CD4-positive, alpha-beta T cell treated with Interferon gamma for 1 hour (primary cell): ENCODE results near the gene APBA2.

Experiments used
- DNase-seq: peaks from one replicate; pipeline ENCODE4 v3.0.0-alpha.2; 2020

Gene APBA2

DNA sequence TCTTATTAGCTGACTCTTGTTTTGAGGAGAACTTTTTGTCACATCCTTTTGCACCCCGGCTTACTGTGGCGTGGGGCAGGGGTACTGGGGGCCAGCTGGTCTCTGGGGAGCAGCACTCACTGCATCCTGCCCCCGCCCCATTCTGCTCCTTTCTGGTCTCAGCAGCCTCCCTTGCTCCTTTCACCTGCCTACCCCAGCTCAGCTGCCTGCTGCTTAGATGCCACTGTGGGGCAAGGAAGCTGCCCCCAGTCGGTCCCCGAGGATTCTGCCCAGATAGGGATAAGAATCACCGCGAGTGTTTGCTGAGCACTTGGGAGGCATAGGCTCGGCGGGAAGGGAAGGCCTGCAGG lies 32.0 kb downstream of the APBA2 start:
- DNase-seq: no peak

DNA sequence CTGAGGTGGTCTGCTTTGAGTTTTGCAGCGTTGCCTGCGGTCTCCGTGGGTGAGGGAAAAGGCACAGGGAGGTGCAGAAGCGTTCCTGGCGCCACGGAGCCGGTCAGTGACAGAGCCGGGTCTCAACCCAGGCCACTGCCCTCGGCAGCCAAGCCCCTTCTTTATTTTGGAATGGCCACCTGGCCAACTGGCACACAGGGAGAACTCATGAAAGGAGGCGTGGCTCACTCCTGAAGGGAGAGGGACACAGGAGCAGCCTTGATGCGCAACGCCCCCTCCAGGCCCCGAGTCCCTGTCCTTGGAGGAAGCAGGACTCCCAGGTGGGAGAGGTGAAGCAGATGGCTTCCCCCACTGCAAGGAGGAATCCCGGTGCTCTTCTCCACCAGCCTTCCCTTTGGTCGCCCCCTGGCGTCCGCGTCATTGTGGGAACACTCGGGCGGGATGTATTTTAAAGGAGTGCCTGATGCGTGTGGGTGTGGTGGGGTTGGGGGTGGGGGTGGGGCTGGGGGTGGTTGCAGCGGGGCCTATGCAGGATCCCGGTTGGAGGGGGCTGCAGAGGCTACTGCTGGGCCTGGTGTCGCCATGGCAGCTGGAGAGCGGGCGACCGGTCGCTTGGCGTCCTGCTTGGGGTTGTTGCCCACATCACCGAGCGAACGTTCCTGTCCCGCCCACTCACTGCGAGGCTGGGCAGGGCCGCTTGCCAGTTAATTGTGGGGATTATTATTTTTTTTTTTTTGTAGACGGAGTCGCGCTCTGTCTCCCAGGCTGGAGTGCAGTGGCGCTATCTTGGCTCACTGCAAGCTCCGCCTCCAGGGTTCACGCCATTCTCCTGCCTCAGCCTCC lies 32.6 kb downstream of the APBA2 start:
- DNase-seq: no peak

DNA sequence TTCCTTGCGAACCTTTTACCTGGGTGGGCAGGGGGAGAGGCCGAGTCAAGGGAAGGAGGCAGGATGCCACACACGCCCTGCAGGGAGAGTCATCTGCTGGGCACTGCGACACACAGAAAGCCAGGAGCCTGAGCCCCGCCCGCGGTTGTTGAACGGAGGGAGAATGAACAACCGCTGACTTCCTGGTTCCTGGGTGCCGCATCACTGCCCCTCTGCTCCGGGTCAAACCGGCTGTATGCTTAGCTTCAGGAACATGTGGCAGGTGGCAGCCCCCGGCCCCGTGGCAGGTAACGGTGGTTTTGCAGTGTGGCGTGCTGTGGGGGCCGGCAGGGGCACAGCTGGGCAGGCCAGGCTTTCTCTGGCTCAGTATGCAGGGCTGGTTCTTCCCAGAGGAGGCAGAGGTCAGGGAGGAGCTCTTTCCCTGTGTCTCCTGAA lies 33.4 kb downstream of the APBA2 start:
- peak; percentile 14 for DNase-seq

DNA sequence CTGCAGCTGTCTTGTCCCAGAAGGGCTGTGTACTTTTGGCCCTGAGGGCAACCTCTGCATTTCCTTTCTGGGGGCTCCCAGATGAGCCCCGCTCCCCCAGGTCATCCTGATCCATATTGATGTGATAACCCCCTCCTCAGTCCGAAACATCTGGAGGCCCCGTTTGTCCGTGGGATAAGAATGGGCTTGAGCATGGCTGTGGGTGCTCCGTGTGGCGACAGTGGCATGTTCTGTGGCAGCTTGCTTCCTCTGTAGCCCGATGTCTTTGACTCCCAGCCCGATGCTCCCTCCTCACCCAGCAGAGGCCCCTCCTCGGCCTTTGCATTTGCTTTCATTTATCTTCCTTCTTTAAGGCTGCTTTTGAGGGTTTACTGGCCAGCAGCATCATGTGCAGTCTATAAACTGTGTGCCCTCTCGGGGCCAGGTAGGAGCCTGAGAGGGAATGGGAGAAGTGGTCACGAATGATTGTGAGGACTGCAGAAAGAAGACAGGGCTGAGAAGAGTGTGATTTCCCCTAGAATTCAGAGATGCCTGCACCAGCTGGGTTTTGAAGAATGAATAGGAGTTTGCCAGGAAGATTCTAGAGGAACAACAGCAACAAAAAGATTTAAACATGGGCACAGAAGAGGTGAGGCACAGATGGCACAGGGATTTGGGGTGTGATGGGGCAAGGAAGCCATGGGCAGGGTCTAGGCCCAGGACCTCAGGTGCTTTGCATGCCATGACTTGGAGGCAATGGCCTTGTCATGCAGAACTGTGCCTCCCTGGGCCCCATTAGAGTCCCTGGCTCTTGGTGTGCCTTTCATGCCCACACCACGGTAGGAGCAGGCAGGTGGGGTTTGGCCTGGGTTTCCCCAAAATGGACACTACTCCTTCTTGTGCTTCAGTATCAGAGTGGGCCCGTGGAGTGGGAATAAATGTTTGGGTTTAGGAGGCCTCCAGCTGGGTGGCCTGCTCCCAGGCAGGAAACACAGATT lies 34.2 kb downstream of the APBA2 start:
- no peak for DNase-seq

DNA sequence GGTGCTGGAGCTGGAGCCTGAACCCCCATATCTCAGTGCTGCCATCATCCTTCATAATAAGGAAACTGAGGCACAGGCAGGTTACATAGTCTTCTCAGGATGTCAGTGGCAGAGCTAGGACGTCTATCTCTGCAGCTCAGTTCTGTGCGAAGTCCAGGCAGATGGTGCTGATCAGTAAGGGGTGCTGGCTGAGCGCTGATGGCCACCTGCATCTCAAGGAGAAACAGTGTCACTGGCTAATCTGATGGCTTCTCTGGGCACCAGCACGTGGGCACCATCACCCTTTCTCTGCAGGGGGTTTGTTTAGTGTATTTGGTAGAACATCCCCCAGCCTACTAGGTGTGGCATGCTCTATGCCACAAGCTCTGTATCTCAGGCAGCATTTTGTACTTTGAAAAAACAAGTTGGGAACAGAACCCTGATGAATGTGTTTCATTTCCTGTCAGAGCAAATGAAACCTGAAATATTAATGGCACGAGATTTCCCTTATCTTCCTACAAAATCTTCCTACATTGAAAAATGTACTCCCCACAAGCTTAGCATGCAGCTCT lies 35.1 kb downstream of the APBA2 start:
- no peak for DNase-seq

DNA sequence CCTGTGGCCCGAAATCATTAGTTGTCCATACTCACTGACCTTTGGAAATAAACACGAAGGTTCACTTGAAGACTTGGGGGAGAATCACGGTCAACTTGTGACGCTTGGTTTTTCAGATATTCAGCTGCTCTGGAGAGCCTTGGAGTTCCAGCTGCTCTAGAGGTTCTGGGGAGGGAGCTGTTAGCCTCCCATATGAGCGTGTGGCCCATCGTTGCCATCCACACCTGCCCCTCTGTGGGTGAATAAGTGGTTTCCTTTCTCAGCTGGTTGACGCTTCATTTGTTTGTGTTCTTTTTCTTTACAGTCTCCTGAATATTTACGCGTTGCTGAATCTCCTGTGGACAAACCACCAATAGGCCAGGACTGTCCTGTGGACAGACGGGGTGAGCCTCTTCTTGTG lies 35.6 kb downstream of the APBA2 start:
- no peak for DNase-seq

DNA sequence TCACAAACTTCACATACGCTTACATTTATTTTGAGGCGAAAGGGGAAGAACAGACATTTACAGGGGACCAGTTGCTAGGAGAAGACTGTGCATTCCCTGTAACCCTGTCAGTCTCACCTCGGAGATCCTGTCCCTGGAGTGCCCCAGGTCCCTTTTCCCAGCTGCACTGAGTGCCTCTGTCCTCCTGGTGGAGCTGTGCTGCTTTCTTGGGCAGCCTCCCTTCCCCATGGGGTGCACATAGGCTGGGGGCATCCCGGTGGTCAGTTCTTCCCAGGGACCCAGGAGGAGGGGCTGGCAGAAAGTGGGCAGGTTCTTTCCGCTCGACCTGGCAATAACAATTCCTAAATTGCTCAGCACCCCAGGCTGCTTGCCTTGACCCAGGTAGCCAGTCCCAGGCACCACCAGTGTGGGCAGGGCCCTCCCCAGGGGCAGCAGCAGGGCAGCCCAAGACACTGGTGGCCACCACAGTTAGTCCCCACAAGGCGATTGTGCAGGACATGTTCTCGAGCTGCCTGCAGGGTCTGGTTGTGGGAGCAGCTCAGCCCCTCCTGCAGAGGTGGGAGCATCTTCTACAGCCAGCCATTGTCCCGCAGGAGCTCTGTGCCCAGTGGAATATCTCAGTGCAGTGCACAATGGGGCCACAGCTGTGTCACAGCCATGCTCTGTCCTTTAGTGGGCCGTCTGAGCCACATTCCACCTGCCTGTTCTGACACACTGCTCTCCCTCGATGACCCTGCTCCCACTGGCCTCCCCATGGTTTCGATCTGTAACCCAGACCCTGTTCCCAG lies 36.3 kb downstream of the APBA2 start:
- DNase-seq: no peak

DNA sequence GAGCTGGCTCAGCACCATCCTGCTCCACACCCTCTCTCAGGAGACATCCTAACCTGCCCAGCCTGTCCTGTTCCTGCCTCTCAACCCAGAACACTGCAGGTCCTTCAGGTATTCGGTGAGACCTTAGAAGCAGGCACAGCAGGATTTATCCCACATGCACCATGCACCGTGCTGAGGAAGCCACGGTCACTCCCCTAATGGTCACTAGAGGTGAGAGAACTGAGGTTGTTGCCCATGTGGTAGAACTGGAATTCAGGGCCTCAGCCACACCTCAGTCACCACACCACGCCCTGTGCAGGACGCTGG lies 36.9 kb downstream of the APBA2 start:
- DNase-seq: no peak

DNA sequence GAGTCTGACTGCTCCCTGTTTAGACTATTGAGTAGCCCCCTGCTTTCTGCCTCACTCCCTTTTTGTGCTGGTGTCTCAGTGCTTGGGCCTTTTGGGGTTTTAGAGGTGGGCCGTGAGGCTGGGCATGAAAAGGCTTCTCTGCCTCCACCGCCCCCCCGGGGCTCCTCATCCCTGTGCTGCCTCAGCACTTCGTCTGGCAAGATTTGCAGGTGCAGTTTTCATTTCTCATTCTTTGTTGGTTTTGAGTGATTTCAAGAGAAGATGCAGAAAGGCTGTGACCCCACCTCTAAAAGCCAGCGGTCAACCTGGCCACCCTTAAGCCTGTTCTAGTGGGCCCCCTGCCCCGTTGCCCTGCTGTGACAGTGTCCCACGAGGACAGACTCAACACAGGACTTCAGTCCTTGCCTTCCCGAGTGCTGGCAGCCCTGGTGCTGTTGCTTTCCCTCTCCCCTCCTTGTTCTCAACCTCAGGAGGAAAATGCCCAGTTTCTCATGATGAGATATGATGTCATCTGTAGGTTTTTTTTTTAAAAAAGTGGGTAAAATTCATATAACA lies 38.0 kb downstream of the APBA2 start:
- DNase-seq: no peak

DNA sequence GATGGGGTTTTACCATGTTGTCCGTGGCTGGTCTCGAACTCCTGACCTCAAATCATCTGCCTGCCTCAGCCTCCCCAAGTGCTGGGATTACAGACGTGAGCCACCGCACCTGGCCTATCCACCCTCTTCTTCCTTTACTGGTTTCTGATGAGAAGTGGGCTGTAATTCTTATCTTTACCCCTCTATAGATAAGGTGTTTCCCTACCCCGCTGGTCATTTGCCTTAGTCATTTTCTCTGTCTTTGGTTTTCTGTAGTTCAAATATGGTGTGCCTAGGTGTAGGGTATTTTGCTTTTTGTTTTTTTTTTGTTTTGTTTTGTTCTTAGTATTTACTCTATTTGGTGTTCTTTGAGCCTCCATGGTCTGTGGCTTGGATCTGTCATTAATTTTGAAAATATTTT lies 41.3 kb downstream of the APBA2 start:
- DNase-seq: no peak

DNA sequence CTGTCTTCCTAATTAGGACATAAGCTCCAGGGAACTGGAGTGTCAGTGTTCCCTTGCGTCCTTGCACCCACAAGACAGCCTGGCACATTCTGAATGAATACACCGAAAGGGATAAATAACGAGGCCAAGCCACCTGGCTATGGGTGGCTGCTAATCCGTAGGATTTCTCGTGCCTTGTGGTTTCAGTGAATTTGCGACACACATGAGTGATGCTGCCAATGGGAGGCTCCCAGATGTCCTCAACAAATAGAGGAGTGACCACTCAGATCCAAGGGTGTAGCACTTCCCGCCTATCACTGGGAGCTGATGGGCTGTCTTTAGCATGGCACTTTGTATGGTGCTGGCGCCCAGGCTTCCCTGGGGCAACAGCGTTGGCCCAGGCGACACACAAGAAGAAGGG lies 43.4 kb downstream of the APBA2 start:
- no peak for DNase-seq

DNA sequence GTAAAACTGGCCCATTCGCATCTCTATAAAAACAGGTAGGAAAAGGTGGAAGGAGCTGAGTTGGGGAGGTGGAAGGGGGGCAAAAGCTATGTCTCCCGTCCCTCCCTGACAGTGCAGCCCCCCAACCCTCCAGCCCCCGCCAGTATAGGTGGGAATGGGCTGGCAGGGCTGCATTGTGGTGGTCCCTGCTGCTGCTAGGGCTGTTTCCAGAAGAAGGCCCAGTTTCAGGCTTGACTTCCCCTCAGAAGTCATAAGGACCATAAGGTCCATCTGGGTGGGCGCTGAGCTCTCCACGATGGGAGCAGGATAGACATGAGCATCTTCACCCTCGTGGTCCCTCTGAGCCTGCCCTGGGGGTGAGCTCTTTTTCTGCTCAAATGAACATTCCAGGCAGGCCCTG lies 44.2 kb downstream of the APBA2 start:
- no peak for DNase-seq

DNA sequence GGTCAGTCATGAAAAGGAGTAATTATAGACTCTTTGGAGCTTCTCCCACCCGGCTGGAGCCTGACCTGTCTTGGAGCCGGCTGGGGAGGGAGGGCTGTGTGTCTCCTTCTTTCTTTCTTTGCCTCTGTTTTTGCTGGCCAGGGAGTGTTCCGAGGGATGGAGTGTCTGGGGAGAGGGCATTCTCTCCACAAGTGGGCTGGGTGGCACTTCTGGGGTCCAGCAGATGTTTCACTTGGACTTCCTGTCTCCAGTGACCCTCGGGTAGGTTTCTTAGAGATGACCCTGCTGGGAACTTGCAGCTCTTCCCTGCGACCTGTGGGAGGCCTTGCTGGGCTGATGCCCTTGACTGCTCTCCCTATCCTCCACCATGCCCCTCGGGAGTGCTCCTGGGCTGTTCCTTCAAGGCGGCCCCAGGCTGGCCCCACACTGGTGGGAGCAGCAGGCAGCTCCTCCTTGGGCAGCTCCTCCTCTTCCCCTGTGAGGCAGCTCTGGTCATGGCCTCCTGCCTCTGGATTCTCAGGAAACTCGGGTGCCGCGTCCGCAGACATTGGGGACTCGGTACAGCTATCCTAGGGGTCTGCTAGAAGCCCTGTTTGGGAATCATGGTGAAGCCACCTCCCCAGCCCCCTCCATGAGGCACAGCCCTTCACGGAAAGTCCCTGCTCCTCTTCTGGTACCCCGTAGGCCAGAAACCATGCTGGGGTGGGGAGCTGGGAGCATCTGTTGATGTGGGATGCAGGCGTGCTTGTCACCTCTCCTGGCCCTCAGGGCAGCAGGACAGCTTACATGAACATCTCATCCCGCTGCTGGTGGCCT lies 44.9 kb downstream of the APBA2 start:
- DNase-seq: no peak

DNA sequence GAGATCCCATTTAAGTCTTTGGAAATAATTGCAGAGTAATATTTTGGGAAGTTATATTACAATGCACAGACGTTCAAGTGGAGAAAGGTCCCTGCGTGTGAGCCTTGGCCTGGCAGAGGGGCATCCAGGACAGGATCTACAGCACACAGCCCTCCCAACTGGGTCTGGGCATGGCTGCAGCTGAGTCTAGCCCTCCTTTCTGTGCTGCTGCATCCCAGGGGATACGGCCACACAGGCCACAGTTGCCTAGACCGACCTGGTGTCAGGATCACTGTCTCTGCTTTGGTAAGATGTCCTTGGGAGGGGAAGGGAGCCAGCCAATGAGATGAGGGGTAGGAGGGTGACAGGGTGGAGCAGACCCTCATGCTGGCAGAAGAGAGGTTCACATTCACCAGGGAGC lies 46.1 kb downstream of the APBA2 start:
- no peak for DNase-seq

DNA sequence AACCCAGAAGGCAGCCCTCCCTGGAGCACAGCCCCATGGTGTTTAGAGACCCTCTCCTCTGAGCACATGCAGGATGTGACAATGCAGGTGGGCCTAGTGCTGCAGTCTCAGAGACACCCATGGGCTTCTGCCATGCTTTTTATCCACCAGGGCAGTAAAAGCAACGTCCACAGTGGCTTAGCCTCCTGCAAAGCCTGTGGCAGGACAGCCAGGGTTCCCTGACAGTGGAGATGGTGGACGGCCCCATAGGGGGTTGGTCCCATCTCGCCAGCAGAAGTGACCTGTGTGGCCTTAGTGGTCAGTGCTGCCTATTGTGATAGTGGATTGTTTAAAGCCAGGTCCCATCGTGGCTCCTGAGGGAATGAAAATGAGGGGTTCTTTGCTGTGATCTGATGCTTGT lies 46.6 kb downstream of the APBA2 start:
- DNase-seq: no peak

DNA sequence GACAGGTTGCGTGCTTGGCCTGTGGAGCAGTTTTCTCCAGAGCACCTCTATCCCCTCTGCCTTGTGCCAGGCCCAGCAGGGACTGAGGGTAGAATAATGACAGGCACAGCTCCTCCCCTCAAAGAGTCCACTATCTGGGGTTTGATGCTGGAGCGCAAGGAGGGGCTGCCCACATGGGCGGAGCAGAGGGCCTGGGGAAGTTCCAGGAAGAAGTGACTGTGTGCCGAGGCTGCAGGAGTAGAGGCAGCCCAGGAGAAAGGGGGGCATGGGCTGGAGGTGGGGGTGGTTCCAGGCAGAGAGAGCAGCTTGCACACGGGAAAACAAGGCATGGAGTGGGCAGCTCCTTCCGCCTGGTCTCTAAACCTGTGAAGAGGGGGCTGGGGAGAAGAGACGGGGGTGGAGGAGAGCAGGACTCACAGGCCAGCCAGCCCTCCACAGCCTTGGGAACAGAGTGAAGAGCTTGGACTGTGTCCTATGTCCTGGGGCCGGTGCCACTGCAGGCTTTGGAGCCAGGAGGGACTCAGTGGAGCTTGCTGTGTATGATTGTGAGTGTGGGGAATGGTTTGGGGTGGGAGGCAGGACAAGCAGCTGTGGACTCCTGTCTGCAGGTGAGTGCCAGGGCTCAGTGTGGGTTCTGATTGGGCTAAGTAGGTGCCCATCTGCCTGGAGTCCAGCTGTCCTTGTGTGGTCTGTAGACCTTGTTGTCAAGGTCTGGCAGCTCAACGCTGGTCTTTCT lies 48.1 kb downstream of the APBA2 start:
- no peak for DNase-seq

DNA sequence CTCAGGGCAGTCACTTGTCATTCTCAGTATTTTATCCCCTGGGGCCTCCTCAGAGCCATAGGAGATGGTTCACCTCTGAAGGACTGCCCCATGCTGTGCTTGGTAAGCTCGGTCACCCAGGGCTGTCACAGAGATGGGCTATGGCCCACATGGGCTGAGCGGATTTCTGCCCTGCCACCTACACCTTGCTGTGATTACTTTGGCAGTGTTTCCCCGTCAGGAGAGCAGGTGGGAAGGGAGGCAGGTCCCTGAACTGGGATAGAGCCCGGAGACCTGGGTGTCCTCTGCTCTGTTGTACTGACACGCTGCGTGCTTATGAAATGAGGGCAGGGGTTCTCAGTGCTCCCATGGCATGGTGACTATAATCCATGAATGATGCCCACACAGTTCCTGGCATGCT lies 48.9 kb downstream of the APBA2 start:
- DNase-seq: no peak

DNA sequence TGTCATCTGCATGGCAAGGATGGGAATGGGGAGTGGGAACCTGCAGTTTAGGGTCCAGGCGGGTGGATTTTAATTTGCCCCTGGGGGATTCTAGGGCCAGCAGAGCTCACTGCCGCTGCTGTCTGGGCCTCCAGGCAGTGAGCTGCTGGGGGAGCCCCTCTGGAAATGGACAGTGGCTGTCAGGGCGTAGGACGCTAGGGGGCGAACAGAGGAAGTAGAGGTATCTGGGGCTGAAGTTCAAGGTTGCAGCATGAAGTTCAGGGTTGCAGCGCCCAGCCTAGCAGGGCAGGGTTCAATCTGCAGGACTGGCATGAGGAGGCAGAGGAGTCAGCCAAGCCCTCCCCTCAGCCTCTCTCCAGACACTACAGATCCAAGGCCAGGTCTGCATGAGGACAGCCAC lies 49.5 kb downstream of the APBA2 start:
- DNase-seq: peak; percentile 46

DNA sequence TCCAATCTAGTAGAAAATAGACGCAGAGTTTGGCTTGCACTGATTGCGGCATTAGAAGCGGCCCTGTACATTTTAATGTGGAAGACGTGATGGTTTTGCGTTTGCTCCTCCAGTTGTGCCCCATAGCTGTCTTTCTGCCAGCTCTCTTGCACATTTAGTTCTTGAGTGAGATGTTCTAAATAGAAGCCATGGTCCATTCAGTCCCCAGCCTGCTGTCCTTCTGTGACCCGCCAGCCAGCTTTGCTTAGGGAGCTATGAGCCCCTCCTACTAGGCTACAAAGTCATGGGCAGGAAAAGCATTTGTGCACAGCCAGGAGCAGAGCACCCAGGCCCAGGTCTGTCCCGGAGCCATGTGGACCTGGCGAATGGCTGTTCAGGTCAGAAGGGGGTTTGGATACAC lies 50.3 kb downstream of the APBA2 start:
- no peak for DNase-seq

DNA sequence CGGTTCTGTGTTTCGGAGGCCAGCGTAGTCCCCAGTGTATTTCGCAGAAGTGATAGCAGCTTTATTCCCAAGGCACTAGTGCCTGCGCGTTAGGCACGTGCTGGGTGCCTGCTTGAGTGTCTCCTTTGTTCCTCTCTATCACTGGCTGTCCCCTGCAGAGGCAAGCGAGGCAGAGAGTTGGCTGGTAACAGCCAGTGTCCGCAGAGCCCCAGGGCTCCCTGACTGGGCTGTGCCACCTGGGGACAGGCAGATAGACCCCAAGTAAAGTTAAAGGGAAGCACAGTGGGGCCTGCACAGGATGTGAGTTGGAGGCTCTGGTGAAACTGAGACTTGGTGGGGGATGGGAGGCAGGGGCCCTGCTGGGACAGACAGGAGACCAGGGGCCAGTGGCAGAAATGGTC lies 50.7 kb downstream of the APBA2 start:
- DNase-seq: no peak

DNA sequence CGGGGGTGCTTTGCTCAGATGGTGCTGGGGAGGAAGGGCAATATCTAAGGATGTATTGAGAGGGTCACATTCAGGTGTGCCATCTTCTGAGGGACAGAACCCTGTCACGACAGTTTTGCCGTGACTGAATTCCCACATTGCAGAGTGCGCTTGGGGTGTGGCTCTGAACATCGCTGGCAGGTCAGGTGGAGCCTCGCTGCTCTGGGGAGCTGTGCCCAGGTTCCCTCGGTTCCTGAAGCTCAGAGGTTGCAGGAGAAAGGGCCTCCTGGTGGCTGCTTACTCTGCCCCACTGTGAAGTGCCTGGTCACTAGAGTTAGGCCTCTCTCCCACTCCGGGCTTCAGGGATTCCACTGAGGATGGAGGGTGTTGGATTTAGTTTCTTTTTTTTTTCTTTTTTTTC lies 51.5 kb downstream of the APBA2 start:
- DNase-seq: no peak
